HG03095 (cell line): ENCODE measurements around the gene LASP1NB.
"Not testable (repeated sequence)": the region's sequence is repeated elsewhere in the genome, so short reads cannot be mapped to it uniquely, and the experiment has no call there.

Experiments
- ATAC-seq: cut with Tn5 transposase; IDR thresholded peaks from one replicate; pipeline ENCODE4 v1.9.1; 2021; ENCODE audit warnings: moderate library complexity; ENCODE audit not compliant: unreplicated experiment

The LASP1NB gene

GRCh38 chr17:38916771-38917170, 8.6 kb upstream of the LASP1NB start:
- ATAC-seq: no peak

- no peak for ATAC-seq
Observed at GRCh38 chr17:38917259-38917658, 8.2 kb upstream of the LASP1NB start.

- ATAC-seq: no peak
Observed at GRCh38 chr17:38918129-38918913, 7.1 kb upstream of the LASP1NB start.

- no peak for ATAC-seq
Observed at GRCh38 chr17:38918916-38919315, 6.5 kb upstream of the LASP1NB start.

GRCh38 chr17:38919316-38920078, 5.9 kb upstream of the LASP1NB start:
- no peak for ATAC-seq

- ATAC-seq: no peak
Observed at GRCh38 chr17:38920374-38921291, 4.8 kb upstream of the LASP1NB start.

GRCh38 chr17:38921756-38922411, 3.5 kb upstream of the LASP1NB start:
- ATAC-seq: no peak

GRCh38 chr17:38922538-38923297, 2.7 kb upstream of the LASP1NB start:
- no peak for ATAC-seq

- no peak for ATAC-seq
Observed at GRCh38 chr17:38926293-38927070, 1.1 kb downstream of the LASP1NB start.

- ATAC-seq: not testable (repeated sequence)
Observed at GRCh38 chr17:38930782-38931181, 5.4 kb downstream of the LASP1NB start.

- ATAC-seq: not testable (repeated sequence)
Observed at GRCh38 chr17:38933962-38934361, 8.5 kb downstream of the LASP1NB start.

GRCh38 chr17:38939987-38940386, 14.6 kb downstream of the LASP1NB start:
- no peak for ATAC-seq

- ATAC-seq: no peak
Observed at GRCh38 chr17:38940404-38940803, 15.0 kb downstream of the LASP1NB start.

- ATAC-seq: no peak
Observed at GRCh38 chr17:38942696-38943334, 17.4 kb downstream of the LASP1NB start.

GRCh38 chr17:38943607-38944006, 18.2 kb downstream of the LASP1NB start:
- no peak for ATAC-seq

- ATAC-seq: no peak
Observed at GRCh38 chr17:38947189-38947588, 21.8 kb downstream of the LASP1NB start.

- not testable (repeated sequence) for ATAC-seq
Observed at GRCh38 chr17:38953800-38954199, 28.4 kb downstream of the LASP1NB start.

- ATAC-seq: no peak
Observed at GRCh38 chr17:38958326-38958725, 32.9 kb downstream of the LASP1NB start.

GRCh38 chr17:38958756-38959155, 33.3 kb downstream of the LASP1NB start:
- ATAC-seq: no peak
